Measurements from ENCODE around the gene TAP1.

GRCh38 chr6:32844839-32845383 is 8.6 kb downstream of the TAP1 start:
- TF ChIP-seq PREB (CRISPR knock-in tag; IDR thresholded peaks at IDR 0.05) (no peak), CTCF (IDR thresholded peaks at IDR 0.05 in 2 of 3, conservative IDR thresholded peaks at IDR 0.05 in 1 of 3; ENCODE audit: insufficient read depth in 2 of 3, low read depth in 1 of 3, low read length in 3 of 3) (no peak), YY1 (IDR thresholded peaks at IDR 0.05; ENCODE audit: borderline replicate concordance in 1 of 3, control insufficient read depth in 1 of 3, extremely low read depth in 1 of 3, insufficient read depth in 3 of 3, insufficient read length in 1 of 3, insufficient replicate concordance in 2 of 3, low read depth in 1 of 3, low read length in 2 of 3) (no peak), ZNF3 (CRISPR knock-in tag; IDR thresholded peaks at IDR 0.05) (no peak), EZH2 (IDR thresholded peaks at IDR 0.05; ENCODE audit: borderline replicate concordance, low read depth, low read length) (no peak), TARDBP (IDR thresholded peaks at IDR 0.05) (no peak), ZC3H11A (IDR thresholded peaks at IDR 0.05; ENCODE audit: low read depth, low read length) (no peak), STAT5B (CRISPR knock-in tag; IDR thresholded peaks at IDR 0.05) (no peak)

Data from K562 (cell line).